Measurements from ENCODE around the gene CCR1.

GRCh38 chr3:46238386-46238785 lies 30.3 kb upstream of the CCR1 start:
- no peak for TF ChIP-seq CTCF (conservative IDR thresholded peaks at IDR 0.05; ENCODE audit: low read depth, low read length)
- TF ChIP-seq POLR2A (IDR thresholded peaks at IDR 0.05; ENCODE audit: low read depth, low read length), result no peak
- no peak for TF ChIP-seq CEBPB (IDR thresholded peaks at IDR 0.05; ENCODE audit: low read depth, low read length)
- no peak for TF ChIP-seq SMC3 (IDR thresholded peaks at IDR 0.05; ENCODE audit: low read depth, low read length)
- TF ChIP-seq MAZ (IDR thresholded peaks at IDR 0.05; ENCODE audit: borderline replicate concordance, low read depth, low read length), result no peak

Measured in IMR-90 (cell line).